ENCODE data around the gene ROBO4. TPM values are rescaled to one million over a fixed set of nuclear protein-coding genes. Genes with fewer than 3 reads are reported as not detected.

The ROBO4 gene
- total RNA-seq, 1 donor from 2014 or later = not detected

DNA sequence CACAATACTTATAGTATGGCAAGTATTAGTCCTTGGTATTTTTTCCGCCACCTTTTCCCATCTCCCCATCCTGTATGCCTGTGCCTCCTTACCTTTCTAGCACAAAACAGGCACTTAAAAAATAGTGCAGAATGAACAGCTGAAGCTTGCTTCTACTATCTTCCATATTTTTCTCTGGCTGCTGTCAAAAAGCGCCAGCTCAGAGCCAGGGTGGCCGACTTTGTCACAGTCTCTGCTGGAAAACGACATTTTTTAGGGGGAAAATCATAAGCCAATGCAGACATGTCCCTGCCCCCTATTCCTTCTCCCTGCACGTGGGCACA is 58.9 kb downstream of the ROBO4 start:
- Mint-ChIP-seq H3K9me3 (no peaks in the 10 kb centered on the region), H3K27ac (no peak overlapping the region), H3K27me3 (peaks cover 67% of the 10 kb centered on the region), H3K36me3 (no peaks in the 10 kb centered on the region), H3K4me3 (peak overlapping the region; percentile 71), H3K4me1 (ENCODE audit: unreplicated experiment) (peaks cover 37% of the 10 kb centered on the region)
- no peak for DNase-seq (ENCODE audit: extremely low spot score, unreplicated experiment)
- no peak for TF ChIP-seq CTCF (conservative IDR thresholded peaks at IDR 0.05)

DNA sequence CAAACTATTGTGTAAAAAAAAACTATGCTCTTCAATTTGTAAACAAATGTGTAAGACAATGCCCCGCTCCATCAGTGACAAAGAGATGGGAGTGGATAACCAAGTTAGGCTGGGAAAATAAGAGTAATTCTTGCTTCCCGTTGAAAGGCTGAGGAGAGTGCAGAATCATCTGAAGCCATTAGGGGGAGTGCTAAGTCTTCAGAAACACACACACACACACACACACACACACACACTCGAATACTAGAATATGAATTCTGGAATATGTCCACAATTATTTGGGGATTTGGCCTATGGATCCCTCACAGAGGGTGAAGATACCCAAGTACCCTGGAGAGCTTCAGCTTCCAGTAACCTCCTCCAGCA is 60.2 kb downstream of the ROBO4 start:
- Mint-ChIP-seq H3K4me1 (ENCODE audit: unreplicated experiment) (peaks cover 31% of the 10 kb centered on the region), H3K27me3 (peaks cover 64% of the 10 kb centered on the region), H3K27ac (peak overlapping the region; percentile 16), H3K4me3 (peak overlapping the region; percentile 63), H3K36me3 (no peaks in the 10 kb centered on the region), H3K9me3 (no peaks in the 10 kb centered on the region)
- DNase-seq (ENCODE audit: extremely low spot score, unreplicated experiment) = no peak
- TF ChIP-seq CTCF (conservative IDR thresholded peaks at IDR 0.05) = no peak

DNA sequence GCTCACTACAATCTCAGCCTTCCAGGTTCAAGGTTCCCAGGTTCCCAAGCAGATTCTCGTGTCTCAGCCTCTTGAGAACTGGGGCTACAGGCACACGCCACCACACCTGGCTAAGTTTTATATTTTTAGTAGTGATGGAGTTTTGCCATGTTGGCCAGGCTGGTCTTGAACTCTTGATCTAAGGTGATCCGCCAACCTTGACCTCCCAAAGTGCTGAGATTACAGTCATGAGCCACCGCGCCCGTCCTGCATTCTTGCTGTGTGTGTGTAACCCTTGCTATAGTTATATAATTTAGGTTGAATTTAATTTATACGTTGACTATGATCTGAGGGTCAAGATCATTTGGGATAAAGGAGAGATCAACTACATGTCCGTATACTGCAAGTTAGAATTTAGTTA is 61.7 kb downstream of the ROBO4 start:
- peaks cover 58% of the 10 kb centered on the region for H3K27me3 Mint-ChIP-seq
- H3K4me3 Mint-ChIP-seq = peak overlapping the region; percentile 83
- no peak for DNase-seq (ENCODE audit: extremely low spot score, unreplicated experiment)
- no peak overlapping the region for H3K27ac Mint-ChIP-seq
- H3K36me3 Mint-ChIP-seq = no peaks in the 10 kb centered on the region
- TF ChIP-seq CTCF (conservative IDR thresholded peaks at IDR 0.05) = no peak
- H3K9me3 Mint-ChIP-seq = no peaks in the 10 kb centered on the region
- H3K4me1 Mint-ChIP-seq (ENCODE audit: unreplicated experiment) = peaks cover 24% of the 10 kb centered on the region

DNA sequence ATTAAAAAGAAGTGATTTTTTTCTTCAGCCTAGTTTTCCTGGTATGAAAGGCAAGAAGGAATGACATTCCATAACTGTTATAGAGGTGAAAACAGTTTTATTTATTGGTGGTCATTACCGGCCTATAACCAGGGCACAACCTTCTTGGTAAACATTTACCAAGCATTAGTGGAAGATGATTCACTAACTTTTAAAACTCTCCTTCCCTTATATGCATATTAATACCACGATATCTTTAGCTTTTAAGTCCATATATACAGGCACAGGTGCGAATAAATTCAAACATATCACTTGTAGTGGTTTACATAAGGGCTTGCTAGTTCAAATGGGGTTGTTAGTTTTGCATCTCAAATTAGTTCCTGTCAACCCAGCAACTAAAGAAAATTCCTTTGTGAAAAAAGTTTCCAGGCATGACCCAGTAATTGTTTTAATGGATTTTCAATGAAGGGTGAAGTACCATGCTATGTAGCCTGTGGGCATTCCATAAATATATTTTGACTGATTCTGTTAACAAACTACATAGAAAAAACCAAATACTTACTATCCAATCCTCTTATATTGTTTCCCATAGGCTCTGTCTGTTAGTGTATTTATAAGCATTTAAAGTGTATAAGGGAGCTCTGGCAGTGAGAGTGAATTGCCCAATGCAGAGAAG is 63.0 kb downstream of the ROBO4 start:
- Mint-ChIP-seq H3K9me3 (no peaks in the 10 kb centered on the region), H3K36me3 (no peaks in the 10 kb centered on the region), H3K27ac (no peak overlapping the region), H3K4me3 (no peak overlapping the region), H3K27me3 (peaks cover 50% of the 10 kb centered on the region), H3K4me1 (ENCODE audit: unreplicated experiment) (peaks cover 16% of the 10 kb centered on the region)
- no peak for DNase-seq (ENCODE audit: extremely low spot score, unreplicated experiment)
- no peak for TF ChIP-seq CTCF (conservative IDR thresholded peaks at IDR 0.05)

Other genes starting within 250 kb of the ROBO4 start
- 28.8 and 33.9 TPM in 2 replicates for gene SIAE, start 224.1 kb downstream of the ROBO4 start, total RNA-seq (ENCODE audit: low replicate concordance)
- 7.2 and 13.4 TPM in 2 replicates for gene SPA17, start 224.0 kb downstream of the ROBO4 start, total RNA-seq (ENCODE audit: low replicate concordance)
- 3.6 and 17.3 TPM in 2 replicates for gene NRGN, start 157.9 kb downstream of the ROBO4 start, total RNA-seq (ENCODE audit: low replicate concordance)
- 8.7 and 14.8 TPM in 2 replicates for gene VSIG2, start 145.6 kb downstream of the ROBO4 start, total RNA-seq (ENCODE audit: low replicate concordance)
- gene ESAM, start 135.6 kb downstream of the ROBO4 start, total RNA-seq (ENCODE audit: low replicate concordance) = 3.6 and 3.7 TPM in 2 replicates
- gene MSANTD2, start 97.5 kb downstream of the ROBO4 start, total RNA-seq (ENCODE audit: low replicate concordance) = 13.2 and 27.4 TPM in 2 replicates
- 5.5 and 27.4 TPM in 2 replicates for gene ROBO3, start 32.4 kb downstream of the ROBO4 start, total RNA-seq (ENCODE audit: low replicate concordance)
- not detected in 2 replicates for gene HEPN1, start 21.4 kb upstream of the ROBO4 start, total RNA-seq (ENCODE audit: low replicate concordance)
- gene HEPACAM, start 38.2 kb upstream of the ROBO4 start, total RNA-seq (ENCODE audit: low replicate concordance) = 0.43 TPM in 1 of 2 replicates, not detected in the other
- 1.5 and 3.2 TPM in 2 replicates for gene CCDC15, start 56.3 kb upstream of the ROBO4 start, total RNA-seq (ENCODE audit: low replicate concordance)
- gene SLC37A2, start 165.4 kb upstream of the ROBO4 start, total RNA-seq (ENCODE audit: low replicate concordance) = 1.3 TPM in 2 replicates
- gene TMEM218, start 213.8 kb upstream of the ROBO4 start, total RNA-seq (ENCODE audit: low replicate concordance) = 17.2 and 33.2 TPM in 2 replicates

All from type B pancreatic cell (in vitro differentiated cells).